ENCODE data around the gene RFNG. TPM values are rescaled to one million over a fixed set of nuclear protein-coding genes. Genes with fewer than 3 reads are reported as not detected.

The RFNG gene
- total RNA-seq, 1 experiment from 2014 or later: 52.0 TPM

GRCh38 chr17:82001571-82002056 lies 50.0 kb downstream of the RFNG start:
- no TSS peak for BruUV-seq (replicated peaks)
- no peak overlapping the region; the same call in 1 of the 2 replicates for H3K27ac ChIP-seq (ENCODE audit: low read depth, low read length)
- H3K4me3 ChIP-seq (replicated peaks in 1 of 2; ENCODE audit: low read depth in 1 of 2, low read length in 2 of 2): no peak overlapping the region
- H4K20me1 ChIP-seq (ENCODE audit: insufficient read depth): no peaks in the 10 kb centered on the region
- no peaks in the 10 kb centered on the region for H3K79me2 ChIP-seq (ENCODE audit: insufficient read depth, low read length)
- H3K36me3 ChIP-seq (ENCODE audit: control insufficient read depth in 1 of 2, insufficient read depth in 2 of 2, low read length in 2 of 2): no peaks in the 10 kb centered on the region; a peak in 1 of 4 replicates
- ChIA-PET CTCF (interaction anchor here (1.2 kb wide), 1 partner anchor 36 kb away, joined by 3 read pairs; the partner anchor contains the start of gene DCXR), POLR2A (no interaction called here), RAD21 (ENCODE audit: low non-redundant PET in 1 of 2, low total read pairs in 2 of 2, uncharacterized antibody in 2 of 2, unreplicated experiment in 2 of 2) (no interaction called here)
- H3K27me3 ChIP-seq (ENCODE audit: insufficient read depth, low read length): no peaks in the 10 kb centered on the region
- no peaks in the 10 kb centered on the region for H3K9me2 ChIP-seq (ENCODE audit: insufficient read depth)
- no peak overlapping the region for H3K9ac ChIP-seq (ENCODE audit: low read length)
- DNase-seq (ENCODE audit: low read depth, low spot score): no peak
- H3K9me3 ChIP-seq (ENCODE audit: control insufficient read depth in 1 of 2, insufficient read depth in 1 of 2, low read depth in 1 of 2, low read length in 2 of 2): no peaks in the 10 kb centered on the region
- H2AFZ ChIP-seq (ENCODE audit: low read depth, low read length, poor library complexity, severe bottlenecking): no peak overlapping the region
- intact Hi-C loops (cut with micrococcal nuclease): loop anchor here (2.0 kb wide), 2 partner anchors 19 to 25 kb away; partner anchors contain the start of gene ASPSCR1
- no peak for ATAC-seq
- peaks cover 44 to 60% of the 10 kb centered on the region in 2 experiments for H3K4me1 ChIP-seq (ENCODE audit: control insufficient read depth in 1 of 2, insufficient read depth in 2 of 2, low read length in 2 of 2)
- TF ChIP-seq REST (IDR thresholded peaks at IDR 0.05; ENCODE audit: low read depth) (no peak), SRF (IDR thresholded peaks at IDR 0.05; ENCODE audit: low read depth) (no peak), ELF1 (IDR thresholded peaks at IDR 0.05; ENCODE audit: borderline replicate concordance, low read depth) (no peak), CEBPB (IDR thresholded peaks at IDR 0.05; ENCODE audit: low read depth) (no peak), EGR1 (IDR thresholded peaks at IDR 0.05; ENCODE audit: low read depth) (no peak), TCF7L2 (IDR thresholded peaks at IDR 0.05; ENCODE audit: borderline replicate concordance, extremely low read depth, insufficient read depth, insufficient read length) (no peak), SIN3A (IDR thresholded peaks at IDR 0.05; ENCODE audit: low read depth) (no peak), CBX3 (IDR thresholded peaks at IDR 0.05; ENCODE audit: low read depth) (no peak), RAD21 (IDR thresholded peaks at IDR 0.05; ENCODE audit: low read depth) (no peak), FOSL1 (IDR thresholded peaks at IDR 0.05; ENCODE audit: low read depth) (no peak), EZH2 (IDR thresholded peaks at IDR 0.05) (no peak), ZFX (IDR thresholded peaks at IDR 0.05) (no peak), POLR2AphosphoS5 (IDR thresholded peaks at IDR 0.05; ENCODE audit: low read depth, low read length) (no peak)
- TF ChIP-seq, protein P1, sequence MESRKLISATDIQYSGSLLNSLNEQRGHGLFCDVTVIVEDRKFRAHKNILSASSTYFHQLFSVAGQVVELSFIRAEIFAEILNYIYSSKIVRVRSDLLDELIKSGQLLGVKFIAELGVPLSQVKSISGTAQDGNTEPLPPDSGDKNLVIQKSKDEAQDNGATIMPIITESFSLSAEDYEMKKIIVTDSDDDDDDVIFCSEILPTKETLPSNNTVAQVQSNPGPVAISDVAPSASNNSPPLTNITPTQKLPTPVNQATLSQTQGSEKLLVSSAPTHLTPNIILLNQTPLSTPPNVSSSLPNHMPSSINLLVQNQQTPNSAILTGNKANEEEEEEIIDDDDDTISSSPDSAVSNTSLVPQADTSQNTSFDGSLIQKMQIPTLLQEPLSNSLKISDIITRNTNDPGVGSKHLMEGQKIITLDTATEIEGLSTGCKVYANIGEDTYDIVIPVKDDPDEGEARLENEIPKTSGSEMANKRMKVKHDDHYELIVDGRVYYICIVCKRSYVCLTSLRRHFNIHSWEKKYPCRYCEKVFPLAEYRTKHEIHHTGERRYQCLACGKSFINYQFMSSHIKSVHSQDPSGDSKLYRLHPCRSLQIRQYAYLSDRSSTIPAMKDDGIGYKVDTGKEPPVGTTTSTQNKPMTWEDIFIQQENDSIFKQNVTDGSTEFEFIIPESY (IDR thresholded peaks at IDR 0.05; ENCODE audit: extremely low read depth, insufficient replicate concordance, low read length): no peak
- TF ChIP-seq, protein P2, sequence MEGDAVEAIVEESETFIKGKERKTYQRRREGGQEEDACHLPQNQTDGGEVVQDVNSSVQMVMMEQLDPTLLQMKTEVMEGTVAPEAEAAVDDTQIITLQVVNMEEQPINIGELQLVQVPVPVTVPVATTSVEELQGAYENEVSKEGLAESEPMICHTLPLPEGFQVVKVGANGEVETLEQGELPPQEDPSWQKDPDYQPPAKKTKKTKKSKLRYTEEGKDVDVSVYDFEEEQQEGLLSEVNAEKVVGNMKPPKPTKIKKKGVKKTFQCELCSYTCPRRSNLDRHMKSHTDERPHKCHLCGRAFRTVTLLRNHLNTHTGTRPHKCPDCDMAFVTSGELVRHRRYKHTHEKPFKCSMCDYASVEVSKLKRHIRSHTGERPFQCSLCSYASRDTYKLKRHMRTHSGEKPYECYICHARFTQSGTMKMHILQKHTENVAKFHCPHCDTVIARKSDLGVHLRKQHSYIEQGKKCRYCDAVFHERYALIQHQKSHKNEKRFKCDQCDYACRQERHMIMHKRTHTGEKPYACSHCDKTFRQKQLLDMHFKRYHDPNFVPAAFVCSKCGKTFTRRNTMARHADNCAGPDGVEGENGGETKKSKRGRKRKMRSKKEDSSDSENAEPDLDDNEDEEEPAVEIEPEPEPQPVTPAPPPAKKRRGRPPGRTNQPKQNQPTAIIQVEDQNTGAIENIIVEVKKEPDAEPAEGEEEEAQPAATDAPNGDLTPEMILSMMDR (IDR thresholded peaks at IDR 0.05 in 2 of 3, conservative IDR thresholded peaks at IDR 0.05 in 1 of 3; ENCODE audit: borderline replicate concordance in 1 of 3, insufficient read depth in 1 of 3, low read depth in 2 of 3, low read length in 2 of 3): no peak
- no peak overlapping the region for H3K4me2 ChIP-seq (ENCODE audit: low read length)
